SK-N-SH treated with all-trans-retinoic acid at 6 μM for 48 hours (cell line): ENCODE data around the gene ADGRB2.
A peak's percentile ranks its signal among the peaks of the same experiment; 100 is the strongest.

ENCODE experiments used
- ATAC-seq: fragments of 200-7000 bp; cut with Tn5 transposase; 3 replicates; pipeline ENCODE4 v1.9.1; 2020; ENCODE audit warnings: mild to moderate bottlenecking, moderate library complexity
- ARNTL ChIP-seq: fragments of 450-650 bp; formaldehyde crosslinking; IDR thresholded peaks from 2 replicates; pipeline ENCODE4 v1.5.0; 2020; ENCODE audit warnings: low read depth, mild to moderate bottlenecking, moderate library complexity, borderline replicate concordance
- CSDC2 ChIP-seq: fragments of 250-450 bp; sonication (Bioruptor Pico); IDR thresholded peaks from 2 replicates; pipeline ENCODE4 v1.5.0; 2020; ENCODE audit warnings: mild to moderate bottlenecking, moderate library complexity
- ESRRG ChIP-seq: fragments of 250-450 bp; sonication (Bioruptor Pico); IDR thresholded peaks from 2 replicates; pipeline ENCODE4 v1.6.1; 2021; ENCODE audit warnings: mild to moderate bottlenecking
- GLIS3 ChIP-seq: fragments of 250-450 bp; sonication (Bioruptor Pico); IDR thresholded peaks from 2 replicates; pipeline ENCODE4 v1.5.0; 2020; ENCODE audit warnings: mild to moderate bottlenecking, moderate library complexity
- ISL1 ChIP-seq: fragments of 250-450 bp; sonication (Bioruptor Pico); IDR thresholded peaks from 2 replicates; pipeline ENCODE4 v2.1.2; 2022; ENCODE audit warnings: mild to moderate bottlenecking, moderate library complexity
- OSR1 ChIP-seq: fragments of 250-450 bp; sonication (Bioruptor Pico); IDR thresholded peaks from 2 replicates; pipeline ENCODE4 v1.8.0; 2022; ENCODE audit warnings: moderate library complexity, mild to moderate bottlenecking, inconsistent platforms
- PPARA ChIP-seq: fragments of 250-450 bp; sonication (Bioruptor Pico); IDR thresholded peaks from 2 replicates; pipeline ENCODE4 v1.5.0; 2020; ENCODE audit warnings: mild to moderate bottlenecking, borderline replicate concordance
- RARB ChIP-seq: fragments of 250-450 bp; sonication (Bioruptor Pico); IDR thresholded peaks from 2 replicates; pipeline ENCODE4 v1.8.0; 2021; ENCODE audit warnings: mild to moderate bottlenecking, moderate library complexity
- SNAI2 ChIP-seq: fragments of 250-450 bp; sonication (Bioruptor Pico); IDR thresholded peaks from 2 replicates; pipeline ENCODE4 v1.5.0; 2020; ENCODE audit warnings: mild to moderate bottlenecking, moderate library complexity
- TCF4 ChIP-seq: fragments of 250-450 bp; sonication (Bioruptor Pico); IDR thresholded peaks from 2 replicates; pipeline ENCODE4 v1.8.0; 2021; ENCODE audit warnings: mild to moderate bottlenecking, moderate library complexity, borderline replicate concordance
- TOX ChIP-seq: fragments of 250-450 bp; sonication (Bioruptor Pico); IDR thresholded peaks from 2 replicates; pipeline ENCODE4 v1.8.0; 2021; ENCODE audit warnings: mild to moderate bottlenecking, moderate library complexity, borderline replicate concordance
- ZC3H10 ChIP-seq: fragments of 250-450 bp; sonication (Bioruptor Pico); IDR thresholded peaks from 2 replicates; pipeline ENCODE4 v1.5.1; 2021; ENCODE audit warnings: mild to moderate bottlenecking, moderate library complexity
- ZFP3 ChIP-seq: fragments of 250-450 bp; sonication (Bioruptor Pico); IDR thresholded peaks from 2 replicates; pipeline ENCODE4 v1.5.0; 2020; ENCODE audit warnings: mild to moderate bottlenecking, moderate library complexity
- ZFP30 ChIP-seq: fragments of 450-650 bp; formaldehyde crosslinking; IDR thresholded peaks from 2 replicates; pipeline ENCODE4 v1.5.0; 2022; ENCODE audit warnings: mild to moderate bottlenecking, moderate library complexity
- ZNF565 ChIP-seq: fragments of 450-650 bp; formaldehyde crosslinking; conservative IDR thresholded peaks from 2 replicates; pipeline ENCODE4 v1.5.0; 2020; ENCODE audit warnings: low read depth, mild to moderate bottlenecking, moderate library complexity
- ZNF70 ChIP-seq: fragments of 450-650 bp; formaldehyde crosslinking; IDR thresholded peaks from 2 replicates; pipeline ENCODE4 v1.5.0; 2020; ENCODE audit warnings: mild to moderate bottlenecking, moderate library complexity
- ZNF8 ChIP-seq: fragments of 450-650 bp; formaldehyde crosslinking; IDR thresholded peaks from 2 replicates; pipeline ENCODE4 v1.5.0; 2020; ENCODE audit warnings: mild to moderate bottlenecking, moderate library complexity
- TF ChIP-seq, protein P1 (sequence below): fragments of 250-450 bp; sonication (Bioruptor Pico); IDR thresholded peaks from 2 replicates; pipeline ENCODE4 v1.5.0; 2020; ENCODE audit warnings: mild to moderate bottlenecking, moderate library complexity
- TF ChIP-seq, protein P2 (sequence below): fragments of 250-450 bp; sonication (Bioruptor Pico); IDR thresholded peaks from 2 replicates; pipeline ENCODE4 v1.8.0; 2020; ENCODE audit warnings: mild to moderate bottlenecking, moderate library complexity, borderline replicate concordance
- TF ChIP-seq, protein P3 (sequence below): fragments of 250-450 bp; sonication (Bioruptor Pico); IDR thresholded peaks from 2 replicates; pipeline ENCODE4 v1.5.1; 2021; ENCODE audit warnings: mild to moderate bottlenecking, moderate library complexity
- TF ChIP-seq, protein P4 (sequence below): fragments of 250-450 bp; sonication (Bioruptor Pico); IDR thresholded peaks from 2 replicates; pipeline ENCODE4 v1.8.0; 2021; ENCODE audit warnings: low read depth, mild to moderate bottlenecking, moderate library complexity, borderline replicate concordance
- TF ChIP-seq, protein P5 (sequence below): fragments of 250-450 bp; sonication (Bioruptor Pico); IDR thresholded peaks from 2 replicates; pipeline ENCODE4 v1.5.1; 2020; ENCODE audit warnings: low read depth, mild to moderate bottlenecking, moderate library complexity

ADGRB2 gene

DNA sequence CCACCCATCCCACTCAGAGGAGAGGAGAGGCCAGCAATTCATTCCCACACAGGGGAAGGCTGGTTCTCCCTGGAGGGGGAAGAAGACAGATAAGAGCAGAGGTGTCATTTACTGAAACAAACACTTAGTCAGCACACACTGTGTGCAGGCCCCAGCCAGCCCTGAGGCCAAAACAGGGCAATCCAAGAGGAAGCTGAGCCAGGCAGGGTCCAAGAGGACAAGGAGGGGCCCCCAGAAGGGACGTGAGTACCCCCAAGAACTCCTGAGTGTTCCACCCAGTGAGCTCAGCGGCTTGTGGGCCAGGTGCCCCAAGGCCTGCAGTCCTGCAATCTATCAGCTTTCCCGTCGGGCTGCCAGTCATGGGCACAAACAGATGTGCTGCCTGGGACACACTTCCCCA, 15.8 kb downstream of the ADGRB2 start:
- no peak for ATAC-seq
- TF ChIP-seq TCF4 (CRISPR knock-in tag) = no peak
- TF ChIP-seq, protein P1, sequence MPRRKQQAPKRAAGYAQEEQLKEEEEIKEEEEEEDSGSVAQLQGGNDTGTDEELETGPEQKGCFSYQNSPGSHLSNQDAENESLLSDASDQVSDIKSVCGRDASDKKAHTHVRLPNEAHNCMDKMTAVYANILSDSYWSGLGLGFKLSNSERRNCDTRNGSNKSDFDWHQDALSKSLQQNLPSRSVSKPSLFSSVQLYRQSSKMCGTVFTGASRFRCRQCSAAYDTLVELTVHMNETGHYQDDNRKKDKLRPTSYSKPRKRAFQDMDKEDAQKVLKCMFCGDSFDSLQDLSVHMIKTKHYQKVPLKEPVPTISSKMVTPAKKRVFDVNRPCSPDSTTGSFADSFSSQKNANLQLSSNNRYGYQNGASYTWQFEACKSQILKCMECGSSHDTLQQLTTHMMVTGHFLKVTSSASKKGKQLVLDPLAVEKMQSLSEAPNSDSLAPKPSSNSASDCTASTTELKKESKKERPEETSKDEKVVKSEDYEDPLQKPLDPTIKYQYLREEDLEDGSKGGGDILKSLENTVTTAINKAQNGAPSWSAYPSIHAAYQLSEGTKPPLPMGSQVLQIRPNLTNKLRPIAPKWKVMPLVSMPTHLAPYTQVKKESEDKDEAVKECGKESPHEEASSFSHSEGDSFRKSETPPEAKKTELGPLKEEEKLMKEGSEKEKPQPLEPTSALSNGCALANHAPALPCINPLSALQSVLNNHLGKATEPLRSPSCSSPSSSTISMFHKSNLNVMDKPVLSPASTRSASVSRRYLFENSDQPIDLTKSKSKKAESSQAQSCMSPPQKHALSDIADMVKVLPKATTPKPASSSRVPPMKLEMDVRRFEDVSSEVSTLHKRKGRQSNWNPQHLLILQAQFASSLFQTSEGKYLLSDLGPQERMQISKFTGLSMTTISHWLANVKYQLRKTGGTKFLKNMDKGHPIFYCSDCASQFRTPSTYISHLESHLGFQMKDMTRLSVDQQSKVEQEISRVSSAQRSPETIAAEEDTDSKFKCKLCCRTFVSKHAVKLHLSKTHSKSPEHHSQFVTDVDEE = no peak
- no peak for TF ChIP-seq ZNF8 (CRISPR knock-in tag)
- TF ChIP-seq, protein P2, sequence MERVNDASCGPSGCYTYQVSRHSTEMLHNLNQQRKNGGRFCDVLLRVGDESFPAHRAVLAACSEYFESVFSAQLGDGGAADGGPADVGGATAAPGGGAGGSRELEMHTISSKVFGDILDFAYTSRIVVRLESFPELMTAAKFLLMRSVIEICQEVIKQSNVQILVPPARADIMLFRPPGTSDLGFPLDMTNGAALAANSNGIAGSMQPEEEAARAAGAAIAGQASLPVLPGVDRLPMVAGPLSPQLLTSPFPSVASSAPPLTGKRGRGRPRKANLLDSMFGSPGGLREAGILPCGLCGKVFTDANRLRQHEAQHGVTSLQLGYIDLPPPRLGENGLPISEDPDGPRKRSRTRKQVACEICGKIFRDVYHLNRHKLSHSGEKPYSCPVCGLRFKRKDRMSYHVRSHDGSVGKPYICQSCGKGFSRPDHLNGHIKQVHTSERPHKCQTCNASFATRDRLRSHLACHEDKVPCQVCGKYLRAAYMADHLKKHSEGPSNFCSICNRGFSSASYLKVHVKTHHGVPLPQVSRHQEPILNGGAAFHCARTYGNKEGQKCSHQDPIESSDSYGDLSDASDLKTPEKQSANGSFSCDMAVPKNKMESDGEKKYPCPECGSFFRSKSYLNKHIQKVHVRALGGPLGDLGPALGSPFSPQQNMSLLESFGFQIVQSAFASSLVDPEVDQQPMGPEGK (CRISPR knock-in tag) = no peak
- TF ChIP-seq TOX (CRISPR knock-in tag) = no peak
- TF ChIP-seq RARB (CRISPR knock-in tag) = no peak
- no peak for TF ChIP-seq ARNTL (CRISPR knock-in tag)
- TF ChIP-seq ZC3H10 (CRISPR knock-in tag) = no peak
- no peak for TF ChIP-seq ZNF565 (CRISPR knock-in tag)
- TF ChIP-seq, protein P3, sequence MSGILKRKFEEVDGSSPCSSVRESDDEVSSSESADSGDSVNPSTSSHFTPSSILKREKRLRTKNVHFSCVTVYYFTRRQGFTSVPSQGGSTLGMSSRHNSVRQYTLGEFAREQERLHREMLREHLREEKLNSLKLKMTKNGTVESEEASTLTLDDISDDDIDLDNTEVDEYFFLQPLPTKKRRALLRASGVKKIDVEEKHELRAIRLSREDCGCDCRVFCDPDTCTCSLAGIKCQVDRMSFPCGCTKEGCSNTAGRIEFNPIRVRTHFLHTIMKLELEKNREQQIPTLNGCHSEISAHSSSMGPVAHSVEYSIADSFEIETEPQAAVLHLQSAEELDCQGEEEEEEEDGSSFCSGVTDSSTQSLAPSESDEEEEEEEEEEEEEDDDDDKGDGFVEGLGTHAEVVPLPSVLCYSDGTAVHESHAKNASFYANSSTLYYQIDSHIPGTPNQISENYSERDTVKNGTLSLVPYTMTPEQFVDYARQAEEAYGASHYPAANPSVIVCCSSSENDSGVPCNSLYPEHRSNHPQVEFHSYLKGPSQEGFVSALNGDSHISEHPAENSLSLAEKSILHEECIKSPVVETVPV = no peak
- no peak for TF ChIP-seq ZFP3
- no peak for TF ChIP-seq GLIS3 (CRISPR knock-in tag)
- no peak for TF ChIP-seq PPARA (CRISPR knock-in tag)
- TF ChIP-seq OSR1 (CRISPR knock-in tag) = no peak
- TF ChIP-seq, protein P4, sequence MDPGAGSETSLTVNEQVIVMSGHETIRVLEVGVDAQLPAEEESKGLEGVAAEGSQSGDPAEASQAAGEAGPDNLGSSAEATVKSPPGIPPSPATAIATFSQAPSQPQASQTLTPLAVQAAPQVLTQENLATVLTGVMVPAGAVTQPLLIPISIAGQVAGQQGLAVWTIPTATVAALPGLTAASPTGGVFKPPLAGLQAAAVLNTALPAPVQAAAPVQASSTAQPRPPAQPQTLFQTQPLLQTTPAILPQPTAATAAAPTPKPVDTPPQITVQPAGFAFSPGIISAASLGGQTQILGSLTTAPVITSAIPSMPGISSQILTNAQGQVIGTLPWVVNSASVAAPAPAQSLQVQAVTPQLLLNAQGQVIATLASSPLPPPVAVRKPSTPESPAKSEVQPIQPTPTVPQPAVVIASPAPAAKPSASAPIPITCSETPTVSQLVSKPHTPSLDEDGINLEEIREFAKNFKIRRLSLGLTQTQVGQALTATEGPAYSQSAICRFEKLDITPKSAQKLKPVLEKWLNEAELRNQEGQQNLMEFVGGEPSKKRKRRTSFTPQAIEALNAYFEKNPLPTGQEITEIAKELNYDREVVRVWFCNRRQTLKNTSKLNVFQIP (CRISPR knock-in tag) = no peak

DNA sequence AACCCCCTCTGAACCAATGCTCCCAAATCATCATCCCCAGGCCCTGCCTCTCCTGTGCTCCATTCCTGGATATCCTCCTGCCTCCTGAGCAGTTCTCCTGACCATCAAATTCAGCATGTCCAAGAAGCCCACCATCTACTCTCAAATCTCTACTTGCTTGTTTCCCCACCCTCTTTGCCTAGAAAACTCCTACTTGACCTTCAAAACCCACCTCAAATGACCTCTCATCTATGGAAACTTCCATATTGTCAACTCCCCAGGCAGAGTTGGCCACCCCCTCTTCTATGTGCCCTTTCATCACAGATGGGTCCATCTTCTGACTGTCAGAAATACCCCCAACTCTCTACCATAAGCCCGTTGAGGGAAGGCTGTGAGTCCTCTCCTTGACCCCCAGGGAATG, 16.8 kb downstream of the ADGRB2 start:
- no peak for TF ChIP-seq ZNF565 (CRISPR knock-in tag)
- peak; percentile 97 for TF ChIP-seq ZFP3
- ATAC-seq = no peak

DNA sequence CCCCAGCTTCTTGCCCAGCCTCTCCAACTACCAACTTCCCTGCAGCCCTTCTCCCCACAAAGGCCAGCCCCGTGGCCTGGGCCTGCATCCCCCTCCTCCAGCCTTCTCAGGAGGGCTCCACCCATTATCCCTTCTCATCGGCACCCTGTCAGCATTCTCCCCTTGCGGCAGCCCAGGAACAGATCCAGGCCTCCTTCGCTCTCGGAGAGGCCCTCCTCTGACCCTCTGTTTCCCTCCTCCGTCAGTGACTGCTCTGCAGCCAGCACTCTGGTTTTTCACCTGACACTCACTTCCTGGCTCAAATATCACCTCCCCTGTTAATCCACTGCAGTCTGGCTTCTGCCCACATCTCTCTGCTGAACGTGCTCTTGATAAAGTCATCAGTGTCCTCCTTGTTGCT, 17.5 kb downstream of the ADGRB2 start:
- TF ChIP-seq SNAI2 (CRISPR knock-in tag) (no peak), ESRRG (CRISPR knock-in tag) (no peak), ISL1 (CRISPR knock-in tag) (no peak), ZC3H10 (CRISPR knock-in tag) (no peak), TCF4 (CRISPR knock-in tag) (no peak), ZFP30 (CRISPR knock-in tag) (no peak), ARNTL (CRISPR knock-in tag) (no peak), ZNF8 (CRISPR knock-in tag) (no peak), TOX (CRISPR knock-in tag) (no peak), CSDC2 (CRISPR knock-in tag) (no peak), PPARA (CRISPR knock-in tag) (no peak), ZNF70 (CRISPR knock-in tag) (no peak), OSR1 (CRISPR knock-in tag) (no peak), RARB (CRISPR knock-in tag) (no peak), ZFP3 (no peak)
- TF ChIP-seq, protein P5, sequence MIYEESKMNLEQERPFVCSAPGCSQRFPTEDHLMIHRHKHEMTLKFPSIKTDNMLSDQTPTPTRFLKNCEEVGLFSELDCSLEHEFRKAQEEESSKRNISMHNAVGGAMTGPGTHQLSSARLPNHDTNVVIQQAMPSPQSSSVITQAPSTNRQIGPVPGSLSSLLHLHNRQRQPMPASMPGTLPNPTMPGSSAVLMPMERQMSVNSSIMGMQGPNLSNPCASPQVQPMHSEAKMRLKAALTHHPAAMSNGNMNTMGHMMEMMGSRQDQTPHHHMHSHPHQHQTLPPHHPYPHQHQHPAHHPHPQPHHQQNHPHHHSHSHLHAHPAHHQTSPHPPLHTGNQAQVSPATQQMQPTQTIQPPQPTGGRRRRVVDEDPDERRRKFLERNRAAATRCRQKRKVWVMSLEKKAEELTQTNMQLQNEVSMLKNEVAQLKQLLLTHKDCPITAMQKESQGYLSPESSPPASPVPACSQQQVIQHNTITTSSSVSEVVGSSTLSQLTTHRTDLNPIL (CRISPR knock-in tag) = no peak
- TF ChIP-seq, protein P3 = no peak
- ATAC-seq = no peak
